HG03039 (cell line): ENCODE data around the gene KRT36.

Experiments used
- ATAC-seq: cut with Tn5 transposase; IDR thresholded peaks from one replicate; pipeline ENCODE4 v1.9.1; 2021; ENCODE audit warnings: mild to moderate bottlenecking, moderate library complexity; ENCODE audit not compliant: unreplicated experiment

KRT36 gene

DNA sequence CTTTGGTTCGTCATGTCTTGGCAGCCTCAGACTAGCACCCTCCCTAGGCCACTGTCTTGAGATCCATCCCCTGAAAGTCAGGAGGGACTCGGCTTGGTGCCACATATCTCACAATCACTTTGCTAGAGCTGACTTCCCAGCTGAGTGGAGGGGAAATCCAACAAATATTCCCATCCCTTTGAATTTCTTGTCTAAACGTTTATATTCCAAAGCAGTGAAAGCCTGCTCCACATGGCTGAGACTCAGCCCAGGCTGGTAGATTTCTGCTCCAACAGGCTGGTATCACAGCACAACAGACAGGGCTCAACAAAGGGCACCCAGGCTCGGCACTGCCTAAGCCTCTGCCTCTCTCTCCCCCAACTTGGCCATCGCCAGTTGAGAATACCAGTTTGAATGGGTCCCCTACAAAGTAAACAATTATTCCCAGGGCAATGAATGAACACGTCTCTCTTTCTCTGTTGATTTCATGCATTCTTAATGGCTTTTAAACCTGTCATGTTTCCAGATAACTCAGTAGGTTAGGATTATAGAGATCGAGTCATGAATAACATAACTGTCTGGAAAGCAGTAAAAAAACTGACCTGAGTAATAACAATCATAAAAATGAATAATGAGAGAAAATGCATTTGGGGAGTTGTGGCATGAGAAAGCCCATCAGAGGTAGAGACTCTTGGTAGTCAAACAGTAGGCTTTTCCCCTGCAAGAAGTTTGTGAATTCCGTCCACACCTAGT lies 14.7 kb upstream of the KRT36 start:
- ATAC-seq = no peak

DNA sequence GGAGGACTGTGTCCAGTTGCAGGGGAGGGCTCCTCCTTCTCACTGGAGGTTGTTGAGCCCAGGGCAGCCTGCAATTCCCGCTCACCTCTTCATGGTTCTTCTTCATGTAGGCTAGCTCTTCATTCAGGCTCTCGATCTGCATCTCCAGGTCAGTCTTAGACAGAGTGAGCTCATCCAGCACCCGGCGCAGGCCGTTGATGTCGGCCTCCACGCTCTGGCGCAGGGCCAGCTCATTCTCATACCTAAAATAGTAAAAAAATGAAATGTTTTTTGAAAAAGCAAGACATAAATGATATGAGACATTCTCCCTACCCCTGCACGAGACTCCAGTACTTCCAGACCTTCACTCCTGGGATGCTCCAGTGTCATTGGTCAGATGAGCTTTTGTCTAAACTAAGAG lies 13.5 kb upstream of the KRT36 start:
- no peak for ATAC-seq

GRCh38 chr17:41500131-41500911 lies 10.6 kb upstream of the KRT36 start:
- no peak for ATAC-seq

DNA sequence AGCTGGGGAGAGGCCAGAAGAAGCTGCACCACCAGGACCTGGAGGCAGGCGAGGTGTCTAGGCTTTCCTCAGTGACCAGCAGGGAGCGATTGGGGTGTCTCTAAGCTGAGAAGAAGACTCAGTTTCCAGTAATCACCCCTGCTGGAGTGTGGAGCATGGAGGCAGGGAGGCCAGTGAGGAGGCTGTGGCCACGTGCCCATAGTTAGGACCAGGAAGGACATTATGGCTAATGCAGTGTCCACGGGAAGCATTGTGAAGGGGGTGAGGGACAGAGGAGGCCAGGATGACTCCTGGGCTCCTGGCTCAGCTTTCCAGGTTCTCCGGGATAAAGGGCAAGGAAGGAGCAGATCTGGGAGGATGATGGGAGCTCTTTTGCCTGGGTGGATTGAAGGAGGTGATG lies 10.0 kb upstream of the KRT36 start:
- ATAC-seq = no peak

- no peak for ATAC-seq
Measured at GRCh38 chr17:41498276-41498675, 8.6 kb upstream of the KRT36 start.

GRCh38 chr17:41496803-41497484 lies 7.2 kb upstream of the KRT36 start:
- no peak for ATAC-seq

DNA sequence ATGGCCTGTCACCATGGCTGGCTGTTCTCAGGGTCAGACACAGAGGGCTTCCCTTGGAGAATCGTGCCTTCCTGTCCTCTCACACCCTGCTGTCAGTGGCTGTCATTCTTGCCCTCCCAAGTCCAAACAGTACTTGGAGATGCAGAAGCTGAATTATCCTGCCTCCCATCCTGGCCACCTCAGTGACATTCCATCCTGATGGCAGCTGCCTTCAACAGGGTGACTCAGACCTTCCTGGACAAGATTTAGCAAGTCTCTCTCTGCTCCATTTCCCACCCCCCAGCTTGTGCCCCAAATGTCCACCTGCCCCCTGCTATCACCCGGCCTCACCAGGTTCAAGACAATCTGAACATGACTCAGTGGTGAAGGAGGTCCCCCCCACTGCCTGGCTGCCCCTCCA lies 4.8 kb upstream of the KRT36 start:
- ATAC-seq = no peak

GRCh38 chr17:41492771-41493170 lies 3.1 kb upstream of the KRT36 start:
- ATAC-seq = no peak

- ATAC-seq = no peak
Measured at GRCh38 chr17:41492351-41492750, 2.6 kb upstream of the KRT36 start.

- ATAC-seq = no peak
Measured at GRCh38 chr17:41491476-41491875, 1.8 kb upstream of the KRT36 start.

DNA sequence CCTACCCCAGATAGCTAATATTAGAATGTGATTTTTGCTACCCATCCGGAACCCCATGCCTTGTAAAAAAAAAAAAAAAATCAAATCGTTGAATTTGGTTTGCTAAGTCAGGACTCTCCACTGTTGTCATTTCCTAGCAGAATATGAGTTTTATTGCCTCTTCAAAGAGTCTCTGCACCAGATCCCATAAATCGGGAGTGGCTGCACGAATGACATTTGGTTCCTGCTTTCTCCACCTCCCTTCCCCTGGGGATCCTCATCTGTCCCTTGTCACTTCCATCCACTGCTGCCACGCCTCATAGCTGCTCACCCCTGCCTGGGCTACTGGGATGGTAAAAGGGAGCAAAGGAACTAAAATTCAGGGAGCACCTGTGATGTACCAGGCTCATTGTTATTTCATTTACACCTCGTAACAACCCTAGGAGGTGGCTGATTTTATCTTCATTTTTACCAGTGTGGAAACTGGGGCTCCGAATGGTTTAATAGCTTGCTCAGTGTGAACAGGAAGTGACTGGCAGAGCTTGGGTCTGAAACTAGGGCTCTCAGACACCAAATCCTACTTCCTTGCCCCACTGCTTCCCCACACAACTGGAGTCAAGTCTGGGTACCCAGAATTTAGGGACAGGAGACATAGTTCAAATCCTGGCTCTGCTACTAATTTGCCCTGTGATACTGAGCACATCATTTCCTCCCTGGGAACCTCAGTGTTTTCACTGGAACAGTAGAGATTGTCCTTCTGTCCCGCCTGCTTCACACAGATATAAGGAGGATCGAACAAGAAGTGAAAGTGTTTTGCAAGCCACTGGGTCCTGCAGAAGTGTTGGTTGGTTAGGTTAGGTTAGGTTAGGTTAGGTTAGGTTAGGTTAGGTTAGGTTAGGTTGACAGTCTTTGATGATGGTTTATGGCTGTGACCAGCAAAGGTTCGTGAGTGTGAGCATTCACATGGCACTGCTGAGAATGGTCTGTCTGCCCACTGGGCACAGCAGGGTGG lies 585 bp upstream of the KRT36 start:
- ATAC-seq = no peak

- ATAC-seq = no peak
Measured at GRCh38 chr17:41486809-41487530, 2.7 kb downstream of the KRT36 start.

DNA sequence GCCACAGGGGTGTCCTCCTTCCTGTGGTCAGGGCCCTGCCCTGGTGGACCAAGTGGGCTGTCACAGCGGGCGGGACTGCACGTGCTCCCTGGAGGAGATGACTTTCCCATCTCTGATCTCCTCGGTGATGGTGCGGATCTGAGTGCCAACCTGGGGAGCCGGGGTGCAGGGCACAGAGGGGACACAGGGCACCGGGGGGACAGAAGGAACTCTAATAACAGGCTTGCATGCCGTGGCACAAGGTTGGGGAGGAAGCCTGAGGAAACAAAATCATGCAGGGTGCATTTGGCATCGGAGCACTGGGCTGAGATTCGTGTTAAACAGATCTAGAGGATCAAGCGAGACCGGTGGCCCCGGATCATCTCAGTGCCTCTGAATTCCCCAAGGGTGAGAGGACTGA lies 3.4 kb downstream of the KRT36 start:
- ATAC-seq = no peak

DNA sequence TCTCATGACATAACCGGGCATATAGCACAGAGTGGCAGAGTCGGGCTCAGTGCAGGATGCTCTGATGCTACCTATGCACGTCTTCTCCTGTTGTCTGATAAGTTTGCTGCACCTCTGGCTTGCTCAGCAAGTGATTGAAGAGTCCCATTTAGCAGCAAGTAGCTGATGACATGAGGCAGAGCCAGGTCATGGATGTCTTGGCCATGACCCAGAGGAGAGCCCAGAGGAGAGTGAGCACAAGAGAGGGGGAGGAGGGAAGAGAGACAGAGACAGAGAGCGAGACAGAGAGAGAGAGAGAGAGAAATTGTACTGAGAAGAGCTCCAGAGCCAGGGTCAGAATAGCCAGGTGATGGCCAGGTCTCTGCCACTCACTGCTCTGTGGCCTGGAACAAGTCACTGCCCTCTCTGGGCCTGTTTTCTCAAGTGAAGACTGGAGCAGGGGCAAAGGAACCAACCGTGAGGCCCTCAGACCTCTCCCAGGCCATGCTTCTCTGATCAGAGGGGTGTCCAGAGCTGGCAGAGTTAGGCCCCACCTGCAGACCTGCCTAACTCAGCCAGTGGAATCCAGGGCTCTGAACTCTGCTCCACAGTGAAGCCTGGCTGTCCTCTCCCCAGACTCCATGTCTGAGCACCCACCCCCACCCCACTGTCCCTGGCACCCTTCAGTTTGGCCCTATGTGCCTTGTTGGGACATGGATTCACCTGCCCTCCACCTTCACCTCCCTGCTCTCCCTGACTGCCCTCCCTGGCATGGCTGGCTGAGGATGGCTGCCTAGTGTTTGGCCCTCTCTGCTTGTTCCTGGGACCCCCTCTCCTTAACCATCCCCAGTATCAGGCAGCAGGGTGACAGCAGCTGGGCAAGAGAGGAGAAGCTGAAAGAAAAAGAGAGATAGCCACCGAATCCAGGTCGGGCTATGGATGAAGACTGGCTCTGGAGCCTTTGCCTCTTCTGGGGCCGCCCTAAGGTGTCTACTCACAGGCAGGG lies 4.5 kb downstream of the KRT36 start:
- no peak for ATAC-seq

- ATAC-seq = no peak
Measured at GRCh38 chr17:41483991-41484826, 5.5 kb downstream of the KRT36 start.

DNA sequence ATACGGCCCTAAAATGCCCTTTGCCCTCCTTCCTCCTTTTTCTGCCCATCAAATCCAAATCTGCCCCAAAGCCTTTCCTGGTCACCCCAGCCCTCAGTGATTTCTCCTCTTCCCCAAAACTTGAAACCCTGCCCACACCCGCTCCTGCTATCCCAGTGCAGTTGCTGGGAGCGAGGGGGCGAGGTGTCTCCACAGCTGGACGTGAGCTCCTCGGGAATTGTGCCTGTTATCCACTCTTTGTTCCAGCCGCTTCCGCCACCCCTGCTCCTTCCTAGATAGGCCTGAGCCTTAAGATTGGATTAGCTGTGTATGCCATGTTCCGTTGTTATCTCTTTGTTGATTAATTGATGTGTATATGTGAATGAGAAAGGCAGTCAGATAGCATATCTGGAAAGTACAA lies 6.2 kb downstream of the KRT36 start:
- ATAC-seq = no peak

DNA sequence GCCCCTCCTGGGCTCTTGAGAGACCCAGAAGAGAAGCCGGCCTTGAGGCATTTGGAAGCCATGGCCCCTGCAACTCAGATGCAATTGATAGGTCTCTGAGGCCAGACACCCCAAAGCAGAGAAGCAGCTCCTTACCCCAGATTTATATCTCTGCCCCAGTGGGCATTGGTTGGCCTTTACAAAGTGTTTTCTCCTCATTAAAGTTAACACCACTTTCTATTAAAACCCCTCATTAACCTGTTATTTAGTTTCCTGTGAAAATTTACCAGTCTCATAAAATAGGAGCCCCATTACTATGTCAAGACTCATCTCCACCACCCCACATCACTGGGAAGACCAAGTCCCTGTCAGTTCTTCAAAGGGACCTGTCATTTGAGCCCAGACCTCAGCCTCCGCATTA lies 8.7 kb downstream of the KRT36 start, which contains the start of gene KRT35:
Gene KRT35, minus strand, starts transcription at position 116 of the 400 bp plus-strand sequence. Its CDS starts 54 bp downstream, at position 62.
- no peak for ATAC-seq

DNA sequence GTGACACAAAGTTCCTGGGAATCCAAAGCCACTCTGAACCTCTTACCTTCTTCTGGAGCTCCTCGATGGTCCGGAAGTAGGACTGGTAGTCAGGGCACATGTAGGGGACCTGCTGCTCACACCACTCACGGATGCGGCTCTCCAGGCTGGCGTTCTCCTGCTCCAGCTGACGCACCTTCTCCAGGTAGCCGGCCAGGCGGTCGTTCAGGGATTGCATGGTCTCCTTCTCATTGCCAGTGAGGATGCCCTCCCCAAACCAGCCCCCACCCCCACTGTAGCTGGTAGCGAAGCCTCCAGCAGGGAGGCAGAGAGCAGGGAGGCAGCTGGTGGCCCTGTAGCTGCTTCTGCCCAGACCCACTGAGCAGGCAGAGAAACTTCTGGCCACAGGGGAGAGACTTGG lies 9.1 kb downstream of the KRT36 start:
- ATAC-seq = no peak
